ENCODE measurements around the gene PRDM11.
A peak's percentile ranks its signal among the peaks of the same experiment; 100 is the strongest.

Gene PRDM11

DNA sequence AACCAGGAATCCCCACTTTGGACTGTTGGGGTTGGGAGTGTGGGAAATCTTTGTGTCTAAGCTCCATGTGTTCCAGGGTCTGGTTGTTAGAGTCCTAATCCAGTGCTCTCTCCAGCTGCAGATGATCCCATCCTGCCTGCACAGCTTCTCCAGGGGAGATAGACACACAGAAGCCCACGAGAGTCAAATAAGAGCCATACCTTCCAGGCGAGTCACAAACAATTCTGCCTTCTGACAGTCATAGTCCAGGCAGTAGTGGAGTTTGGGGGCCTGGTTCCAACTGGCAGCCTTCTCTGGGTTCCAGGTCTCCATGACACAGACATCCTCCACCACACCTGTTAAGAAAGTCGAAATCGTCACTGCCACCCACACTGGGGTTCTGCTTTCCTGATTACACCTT lies 107.6 kb downstream of the PRDM11 start:
- TF ChIP-seq, protein P1, sequence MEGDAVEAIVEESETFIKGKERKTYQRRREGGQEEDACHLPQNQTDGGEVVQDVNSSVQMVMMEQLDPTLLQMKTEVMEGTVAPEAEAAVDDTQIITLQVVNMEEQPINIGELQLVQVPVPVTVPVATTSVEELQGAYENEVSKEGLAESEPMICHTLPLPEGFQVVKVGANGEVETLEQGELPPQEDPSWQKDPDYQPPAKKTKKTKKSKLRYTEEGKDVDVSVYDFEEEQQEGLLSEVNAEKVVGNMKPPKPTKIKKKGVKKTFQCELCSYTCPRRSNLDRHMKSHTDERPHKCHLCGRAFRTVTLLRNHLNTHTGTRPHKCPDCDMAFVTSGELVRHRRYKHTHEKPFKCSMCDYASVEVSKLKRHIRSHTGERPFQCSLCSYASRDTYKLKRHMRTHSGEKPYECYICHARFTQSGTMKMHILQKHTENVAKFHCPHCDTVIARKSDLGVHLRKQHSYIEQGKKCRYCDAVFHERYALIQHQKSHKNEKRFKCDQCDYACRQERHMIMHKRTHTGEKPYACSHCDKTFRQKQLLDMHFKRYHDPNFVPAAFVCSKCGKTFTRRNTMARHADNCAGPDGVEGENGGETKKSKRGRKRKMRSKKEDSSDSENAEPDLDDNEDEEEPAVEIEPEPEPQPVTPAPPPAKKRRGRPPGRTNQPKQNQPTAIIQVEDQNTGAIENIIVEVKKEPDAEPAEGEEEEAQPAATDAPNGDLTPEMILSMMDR (IDR thresholded peaks at IDR 0.05; ENCODE audit: poor library complexity, severe bottlenecking): no peak
- H3K36me3 ChIP-seq (ENCODE audit: low read depth): no peaks in the 10 kb centered on the region
- DNase-seq (ENCODE audit: low spot score): no peak
- no peak overlapping the region for H3K27ac ChIP-seq (ENCODE audit: poor library complexity, severe bottlenecking)
- H3K4me1 ChIP-seq (ENCODE audit: insufficient read depth, poor library complexity, severe bottlenecking): no peaks in the 10 kb centered on the region
- no peaks in the 10 kb centered on the region for H3K27me3 ChIP-seq (ENCODE audit: insufficient read depth, poor library complexity, severe bottlenecking)
- no peak for ATAC-seq (ENCODE audit: low read depth)
- no peaks in the 10 kb centered on the region for H3K9me3 ChIP-seq (ENCODE audit: severe bottlenecking)
- H3K4me3 ChIP-seq (ENCODE audit: severe bottlenecking): no peak overlapping the region

DNA sequence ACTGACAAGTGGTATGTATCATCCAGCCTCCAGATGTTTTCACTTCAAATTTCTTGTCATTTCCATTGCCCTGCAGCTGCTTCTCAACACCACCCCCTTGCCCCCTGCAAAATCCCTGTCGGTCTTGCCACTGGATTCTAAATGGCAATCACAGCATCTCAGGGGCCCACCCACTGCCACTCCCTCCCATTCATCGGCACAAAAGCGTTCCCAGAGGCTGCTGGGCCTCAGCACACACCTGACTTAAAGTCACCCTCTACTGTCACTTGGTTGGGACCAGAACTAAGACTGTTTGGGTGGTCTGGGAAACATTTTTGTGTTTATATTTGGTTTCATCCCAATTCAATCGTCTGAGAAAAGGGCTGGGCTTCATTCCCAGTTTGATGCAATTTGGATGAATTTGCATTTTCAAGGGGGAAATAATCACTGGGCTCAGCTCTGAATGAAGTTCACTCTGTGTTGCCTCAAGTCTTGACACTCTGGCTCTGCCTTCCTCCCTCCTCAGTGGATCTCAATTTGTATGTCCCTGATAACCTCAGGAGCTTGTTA lies 112.6 kb downstream of the PRDM11 start:
- Histone ChIP-seq H3K4me3 (ENCODE audit: severe bottlenecking) (no peak overlapping the region), H3K27ac (ENCODE audit: poor library complexity, severe bottlenecking) (no peak overlapping the region), H3K27me3 (ENCODE audit: insufficient read depth, poor library complexity, severe bottlenecking) (no peaks in the 10 kb centered on the region), H3K36me3 (ENCODE audit: low read depth) (no peaks in the 10 kb centered on the region), H3K9me3 (ENCODE audit: severe bottlenecking) (no peaks in the 10 kb centered on the region), H3K4me1 (ENCODE audit: insufficient read depth, poor library complexity, severe bottlenecking) (no peaks in the 10 kb centered on the region)
- DNase-seq (ENCODE audit: low spot score): no peak
- no peak for ATAC-seq (ENCODE audit: low read depth)
- TF ChIP-seq, protein P1 (IDR thresholded peaks at IDR 0.05; ENCODE audit: poor library complexity, severe bottlenecking): no peak

DNA sequence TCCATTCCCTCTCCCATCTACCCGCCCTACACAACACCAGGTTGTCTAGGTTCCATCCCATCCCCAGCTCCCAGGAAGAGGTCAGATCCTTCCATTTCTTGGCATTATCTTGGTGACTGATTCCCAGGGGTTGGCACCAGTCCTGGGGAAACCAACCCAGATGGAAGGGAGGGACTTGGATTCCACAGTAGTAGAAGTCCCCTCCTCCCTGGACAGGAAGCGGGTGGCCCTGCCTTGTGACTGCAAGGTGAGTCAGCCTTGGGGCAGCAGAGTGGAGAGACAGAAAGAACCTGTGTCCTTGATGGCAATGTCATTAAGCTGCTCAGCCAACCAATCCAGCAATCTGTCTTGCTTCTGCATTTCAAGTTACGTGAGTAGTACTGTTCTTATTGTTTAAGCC lies 113.2 kb downstream of the PRDM11 start:
- Histone ChIP-seq H3K27me3 (ENCODE audit: insufficient read depth, poor library complexity, severe bottlenecking) (no peaks in the 10 kb centered on the region), H3K27ac (ENCODE audit: poor library complexity, severe bottlenecking) (no peak overlapping the region), H3K36me3 (ENCODE audit: low read depth) (no peaks in the 10 kb centered on the region), H3K4me1 (ENCODE audit: insufficient read depth, poor library complexity, severe bottlenecking) (peaks cover 3% of the 10 kb centered on the region), H3K4me3 (ENCODE audit: severe bottlenecking) (no peak overlapping the region), H3K9me3 (ENCODE audit: severe bottlenecking) (no peaks in the 10 kb centered on the region)
- DNase-seq (ENCODE audit: low spot score) (no peak), ATAC-seq (ENCODE audit: low read depth) (peak; percentile 52; the same call in 2 of the 3 replicates)
- TF ChIP-seq, protein P1 (IDR thresholded peaks at IDR 0.05; ENCODE audit: poor library complexity, severe bottlenecking): no peak

DNA sequence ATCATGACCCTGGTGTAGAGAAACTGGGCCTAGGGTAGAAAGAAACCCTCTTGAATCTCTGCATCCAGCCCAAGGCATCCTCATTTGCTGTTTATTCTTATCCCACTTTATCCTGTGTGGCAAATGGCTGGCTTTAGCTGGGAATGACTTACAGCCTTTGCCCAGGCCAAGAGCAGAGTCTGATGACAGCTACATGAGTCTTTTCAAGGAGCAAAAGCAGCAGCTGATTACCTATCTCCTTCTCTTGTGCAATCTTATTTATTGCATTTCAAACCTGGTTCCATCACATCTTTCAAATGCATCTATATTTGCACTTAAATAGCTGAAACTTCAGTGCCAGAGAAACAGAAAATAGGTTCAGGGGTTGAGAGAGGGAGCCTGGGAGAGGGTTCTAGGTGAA lies 113.6 kb downstream of the PRDM11 start:
- Histone ChIP-seq H3K36me3 (ENCODE audit: low read depth) (no peaks in the 10 kb centered on the region), H3K4me1 (ENCODE audit: insufficient read depth, poor library complexity, severe bottlenecking) (peaks cover 8% of the 10 kb centered on the region), H3K4me3 (ENCODE audit: severe bottlenecking) (no peak overlapping the region), H3K27ac (ENCODE audit: poor library complexity, severe bottlenecking) (no peak overlapping the region), H3K9me3 (ENCODE audit: severe bottlenecking) (no peaks in the 10 kb centered on the region), H3K27me3 (ENCODE audit: insufficient read depth, poor library complexity, severe bottlenecking) (no peaks in the 10 kb centered on the region)
- DNase-seq (ENCODE audit: low spot score) (no peak), ATAC-seq (ENCODE audit: low read depth) (0 out of 3 replicates have a peak, but pooled peaks have one; percentile 23)
- TF ChIP-seq, protein P1 (IDR thresholded peaks at IDR 0.05; ENCODE audit: poor library complexity, severe bottlenecking): no peak

DNA sequence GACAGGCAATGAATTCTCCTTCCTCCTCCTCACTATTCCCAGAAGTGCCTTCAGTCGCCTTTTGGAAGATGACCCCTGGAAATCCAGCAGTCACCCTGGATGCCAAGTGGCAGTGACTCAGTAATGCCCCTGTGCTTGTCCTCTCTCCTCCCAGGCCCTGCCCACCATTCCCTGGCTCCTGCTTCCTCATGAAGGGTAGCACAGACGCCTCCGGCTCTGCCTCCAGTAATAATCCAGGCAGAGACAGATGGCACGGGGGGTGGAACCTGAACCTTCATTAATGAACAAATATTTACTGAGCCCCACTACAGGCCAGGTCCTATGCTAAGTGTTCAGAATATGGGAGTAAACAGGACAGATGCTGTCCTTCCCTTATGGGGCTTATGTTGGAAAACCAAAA lies 116.5 kb downstream of the PRDM11 start:
- H3K4me3 ChIP-seq (ENCODE audit: severe bottlenecking): no peak overlapping the region
- TF ChIP-seq, protein P1 (IDR thresholded peaks at IDR 0.05; ENCODE audit: poor library complexity, severe bottlenecking): no peak
- H3K27ac ChIP-seq (ENCODE audit: poor library complexity, severe bottlenecking): no peak overlapping the region
- no peak for ATAC-seq (ENCODE audit: low read depth)
- H3K4me1 ChIP-seq (ENCODE audit: insufficient read depth, poor library complexity, severe bottlenecking): peaks cover 12% of the 10 kb centered on the region
- DNase-seq (ENCODE audit: low spot score): no peak
- no peaks in the 10 kb centered on the region for H3K36me3 ChIP-seq (ENCODE audit: low read depth)
- no peaks in the 10 kb centered on the region for H3K9me3 ChIP-seq (ENCODE audit: severe bottlenecking)
- H3K27me3 ChIP-seq (ENCODE audit: insufficient read depth, poor library complexity, severe bottlenecking): no peaks in the 10 kb centered on the region

Data from RWPE2 (cell line).